Stomach (tissue), 9 donors: ENCODE data around the gene POFUT2. TPM values are rescaled to one million over a fixed set of nuclear protein-coding genes. Genes with fewer than 3 reads are reported as not detected.
A peak's percentile ranks its signal among the peaks of the same experiment; 100 is the strongest.

ENCODE experiments used
- DNase-seq, 2 donors: peaks; one replicate each; pipeline versions ENCODE4 v3.0.0 to v3.0.0-alpha.2; 2013 to 2019
- H3K27ac ChIP-seq, 5 donors: fragments of 200-600 bp in 4 of 5; sonication (generic) in 4 of 5; one replicate each; pipeline ENCODE4 v1.5.1; 2013 to 2019; ENCODE audit warnings: mild to moderate bottlenecking in 1 of 5, moderate library complexity in 1 of 5
- H3K27me3 ChIP-seq, 3 donors: fragments of 200-600 bp; sonication (generic); one replicate each; pipeline ENCODE4 v1.5.1; 2017 to 2019; ENCODE audit warnings: mixed run types in 1 of 3
- H3K36me3 ChIP-seq, 4 donors: fragments of 200-600 bp; sonication (generic); 1 replicate in 3 of 4; 2 replicates in 1 of 4; pipeline ENCODE4 v1.5.1; 2016 to 2019
- H3K4me1 ChIP-seq, 4 donors: fragments of 200-600 bp; sonication (generic); one replicate each; pipeline ENCODE4 v1.5.1; 2016 to 2019
- H3K4me3 ChIP-seq, 4 donors: fragments of 200-600 bp; sonication (generic) in 3 of 4; one replicate each; pipeline ENCODE4 v1.5.1; 2016 to 2019; ENCODE audit warnings: mild to moderate bottlenecking in 1 of 4
- H3K9me3 ChIP-seq, 4 donors: fragments of 200-600 bp; sonication (generic); one replicate each; pipeline ENCODE4 v1.5.1; 2016 to 2019
- CTCF ChIP-seq, 7 experiments: fragments of 450-650 bp in 4 of 7; fragments of 200-600 bp in 3 of 7; sonication (generic) in 3 of 7; IDR thresholded peaks; one replicate each; pipeline ENCODE4 v1.5.1; 2016 to 2019; ENCODE audit warnings: antibody characterized with exemption in 7 of 7, control low read depth in 2 of 7, mild to moderate bottlenecking in 1 of 7
- EP300 ChIP-seq: sonication (generic); formaldehyde crosslinking; IDR thresholded peaks from one replicate; pipeline ENCODE4 v1.6.1; 2017; ENCODE audit warnings: antibody characterized with exemption
- POLR2A ChIP-seq, 4 donors: fragments of 450-650 bp; IDR thresholded peaks; one replicate each; pipeline ENCODE4 v1.6.1; 2016; ENCODE audit warnings: antibody characterized with exemption in 4 of 4, control low read depth in 2 of 4, mild to moderate bottlenecking in 1 of 4, moderate library complexity in 1 of 4
- POLR2AphosphoS5 ChIP-seq, 3 donors: sonication (generic); formaldehyde crosslinking; IDR thresholded peaks; one replicate each; pipeline ENCODE4 v1.6.1; 2016; ENCODE audit warnings: antibody characterized with exemption in 3 of 3
- WGBS, 5 donors: extraction: QIAGEN DNeasy Blood & Tissue Kit in 3 of 5; methylation state at CpG; one replicate each; pipeline versions ENCODE4 v1.1.5 to v1.1.7; 2013 to 2018; 5-methylcytosine and 5-hydroxymethylcytosine counted together
- intact Hi-C: fragments of 100-400 bp; cut with DNase I; formaldehyde crosslinking; loops from one replicate; pipeline ENCODE4 v1.15.1; 2023; ENCODE audit warnings: low total_unique reads
- polyA plus RNA-seq, 3 donors: library from polyadenylated mRNA; stranded (reverse); fragments of 200-250 nt; gene quantifications; one replicate each; pipeline ENCODE4 v1.2.3, GENCODE V29; 2013
- total RNA-seq, 5 donors: library from RNA; depleted of rRNA; stranded (reverse); fragments of >200 nt; gene quantifications; one replicate each; pipeline versions ENCODE4 v1.1.0 to v1.2.3, GENCODE V29; 2014 to 2016
- donor health status: healthy with polysubstance abuse.
- donor health status: Bipolar disorder and iron deficiency.
- donor health status: healthy.

The POFUT2 gene
- total and polyA plus RNA-seq, 8 donors, result 7.4 to 34.2 (median 22.4) TPM

GRCh38 chr21:45284456-45284741 lies 3.3 kb downstream of the POFUT2 start:
- Histone ChIP-seq H3K27me3 (no peaks in the 10 kb centered on the region), H3K9me3 (no peaks in the 10 kb centered on the region), H3K4me1 (peaks cover 11 to 38% (median 28%) of the 10 kb centered on the region in 4 donors), H3K36me3 (peaks cover 57 to 67% (median 67%) of the 10 kb centered on the region in 4 donors), H3K27ac (no peak overlapping the region), H3K4me3 (no peak overlapping the region)
- intact Hi-C loops, result no loop called here
- WGBS, 5 donors, result 88 to 95% (median 93%) methylated on average over 3 to 4 of the region's 4 CpGs
- TF ChIP-seq EP300, result no peak
- no peak for TF ChIP-seq CTCF (IDR thresholded peaks at IDR 0.05)
- TF ChIP-seq POLR2A (IDR thresholded peaks at IDR 0.05), result no peak
- TF ChIP-seq POLR2AphosphoS5 (IDR thresholded peaks at IDR 0.05), result no peak
- DNase-seq, result peak in 1 of 2 donors; percentile 10

- Histone ChIP-seq H3K4me3 (no peak overlapping the region), H3K27ac (no peak overlapping the region), H3K9me3 (no peaks in the 10 kb centered on the region), H3K36me3 (peaks cover 57 to 73% (median 72%) of the 10 kb centered on the region in 4 donors), H3K4me1 (peaks cover 11 to 32% (median 24%) of the 10 kb centered on the region in 4 donors), H3K27me3 (no peaks in the 10 kb centered on the region)
- intact Hi-C loops, result no loop called here
- peak in 1 of 2 donors; percentile 22 for DNase-seq
- no peak for TF ChIP-seq CTCF (IDR thresholded peaks at IDR 0.05)
- TF ChIP-seq POLR2A (IDR thresholded peaks at IDR 0.05), result no peak
- no peak for TF ChIP-seq POLR2AphosphoS5 (IDR thresholded peaks at IDR 0.05)
- no peak for TF ChIP-seq EP300
- 93 to 95% (median 94%) methylated on average over 26 to 36 of the region's 36 CpGs for WGBS, 5 donors
Measured at GRCh38 chr21:45283611-45284455, 3.9 kb downstream of the POFUT2 start.

- Histone ChIP-seq H3K4me3 (no peak overlapping the region), H3K9me3 (no peaks in the 10 kb centered on the region), H3K36me3 (peaks cover 57 to 80% (median 79%) of the 10 kb centered on the region in 4 donors), H3K27me3 (no peaks in the 10 kb centered on the region), H3K4me1 (peaks cover 7 to 25% (median 17%) of the 10 kb centered on the region in 4 donors), H3K27ac (no peak overlapping the region)
- peak in 1 of 2 donors; percentile 5 for DNase-seq
- no peak for TF ChIP-seq POLR2A (IDR thresholded peaks at IDR 0.05)
- no peak for TF ChIP-seq EP300
- TF ChIP-seq POLR2AphosphoS5 (IDR thresholded peaks at IDR 0.05), result no peak
- TF ChIP-seq CTCF (IDR thresholded peaks at IDR 0.05), result no peak
- intact Hi-C loops, result no loop called here
- 91 to 97% (median 93%) methylated on average over 15 to 31 of the region's 31 CpGs for WGBS, 5 donors
Measured at GRCh38 chr21:45283035-45283610, 4.6 kb downstream of the POFUT2 start.

- H3K4me3 ChIP-seq, result no peak overlapping the region
- H3K27ac ChIP-seq, result no peak overlapping the region
- 90 to 95% (median 93%) methylated on average over 16 to 22 of the region's 22 CpGs for WGBS, 5 donors
- intact Hi-C loops, result no loop called here
- TF ChIP-seq POLR2A (IDR thresholded peaks at IDR 0.05), result no peak
- no peaks in the 10 kb centered on the region for H3K9me3 ChIP-seq
- H3K36me3 ChIP-seq, result peaks cover 63 to 86% (median 86%) of the 10 kb centered on the region in 4 donors
- H3K27me3 ChIP-seq, result no peaks in the 10 kb centered on the region
- peak in 1 of 2 donors; percentile 20 for DNase-seq
- peaks cover 7 to 25% (median 17%) of the 10 kb centered on the region in 4 donors for H3K4me1 ChIP-seq
Measured at GRCh38 chr21:45282283-45283034, 5.2 kb downstream of the POFUT2 start.
